Pancreas (tissue), 10 donors: Measurements from ENCODE around the gene ERC1. TPM values are rescaled to one million over a fixed set of nuclear protein-coding genes. Genes with fewer than 3 reads are reported as not detected.

Experiments used
- ATAC-seq, 4 donors: fragments of 200-7000 bp; cut with Tn5 transposase; one replicate each; pipeline versions ENCODE4 v1.8.0 to v1.9.1; 2020; ENCODE audit warnings: mild to moderate bottlenecking in 4 of 4, moderate library complexity in 4 of 4
- DNase-seq, 6 donors: peaks; one replicate each; pipeline ENCODE4 v3.0.0-alpha.2; 2020
- FAIRE-seq: peaks from 2 replicates; lab custom pipeline; 2012; peaks lifted over from hg19 to GRCh38; lab: Jason Lieb, UNC
- H3K27ac ChIP-seq, 4 donors: fragments of 200-600 bp; sonication (generic); 1 replicate in 3 of 4; 2 replicates in 1 of 4; pipeline versions ENCODE4 v1.5.0 to v1.8.0; 2020
- H3K27me3 ChIP-seq, 4 donors: fragments of 200-600 bp; one replicate each; pipeline ENCODE4 v1.8.0; 2021
- H3K36me3 ChIP-seq, 3 donors: fragments of 200-600 bp; sonication (generic) in 1 of 3; one replicate each; pipeline versions ENCODE4 v1.5.0 to v1.8.0; 2020 to 2021
- H3K4me1 ChIP-seq, 3 donors: fragments of 200-600 bp; one replicate each; pipeline ENCODE4 v1.8.0; 2021
- H3K4me3 ChIP-seq, 4 donors: fragments of 200-600 bp; sonication (generic) in 2 of 4; one replicate each; pipeline versions ENCODE4 v1.5.0 to v1.8.0; 2020 to 2021
- H3K9me3 ChIP-seq, 4 donors: fragments of 200-600 bp; one replicate each; pipeline ENCODE4 v1.8.0; 2021
- WGBS, 2 donors: extraction: QIAGEN DNeasy Blood & Tissue Kit; methylation state at CpG; one replicate each; pipeline ENCODE4 v1.1.7; 2013; 5-methylcytosine and 5-hydroxymethylcytosine counted together
- intact Hi-C, 3 donors: fragments of 100-400 bp; cut with DNase I; formaldehyde crosslinking; loops; one replicate each; pipeline versions ENCODE4 v1.11.1 to v1.14.2; 2022
- polyA plus RNA-seq, 2 donors: library from polyadenylated mRNA; stranded (reverse); fragments of 200-250 nt; gene quantifications; one replicate each; pipeline ENCODE4 v1.2.3, GENCODE V29; 2013
- total RNA-seq, 6 donors: library from RNA; stranded (reverse); fragmentation: NEBNext Ultra II Directional in 4 of 6; extraction: Animal tissue kit (Norgen Biotek cat#: 25700) in 4 of 6; gene quantifications; one replicate each; pipeline versions ENCODE4 v1.2.1 to v1.2.4, GENCODE V29; 2021 to 2023
- TF ChIP-seq, protein P1 (sequence below), 4 donors: fragments of 200-600 bp; sonication (generic) in 3 of 4; IDR thresholded peaks; one replicate each; pipeline versions ENCODE4 v1.5.0 to v1.8.0; 2021; ENCODE audit warnings: antibody characterized with exemption in 4 of 4
- donor health status: healthy with polysubstance abuse.
- donor health status: DM: no; HTN: no; CAD: no; lungs with moderate emphysema.
- donor health status: DM: no; HTN: no; CAD: no.
- donor health status: control.
- donor health status: control.
- donor health status: Bipolar disorder and iron deficiency.
- donor health status: DM: yes; HTN: yes; CAD: no.
- donor health status: DM: no; HTN: no; CAD: no.
- donor health status: DM: no; HTN: no; CAD: no.
- donor health status: DM: yes; HTN: yes; CAD: no.

The ERC1 gene
- total and polyA plus RNA-seq, 8 donors = 4.1 to 41.4 (median 20.5) TPM

DNA sequence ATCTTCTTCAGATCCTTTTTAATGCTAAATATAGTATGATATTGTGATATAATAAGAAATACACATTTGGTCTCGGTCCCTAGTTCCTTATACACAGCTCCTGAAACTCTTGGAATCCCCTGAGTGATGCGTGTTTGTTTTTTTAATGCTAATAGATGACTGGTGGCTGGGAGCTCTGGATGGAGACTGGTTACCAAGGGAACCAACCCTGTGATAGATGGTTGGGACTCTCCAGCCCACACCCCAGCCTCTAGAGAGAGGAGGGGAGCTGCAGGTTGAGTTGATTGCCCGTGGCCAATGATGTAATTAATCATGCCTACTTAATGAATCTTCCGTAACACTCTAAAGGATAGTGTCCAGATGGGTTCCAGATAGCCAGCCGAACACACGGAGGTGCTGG lies 462.8 kb downstream of the ERC1 start:
- ATAC-seq (no peak), FAIRE-seq (no peak), DNase-seq (no peak)
- no peaks in the 10 kb centered on the region for H3K27me3 ChIP-seq
- H3K36me3 ChIP-seq = no peaks in the 10 kb centered on the region
- no peak overlapping the region for H3K27ac ChIP-seq
- no peaks in the 10 kb centered on the region for H3K4me1 ChIP-seq
- H3K9me3 ChIP-seq = no peaks in the 10 kb centered on the region
- TF ChIP-seq, protein P1, sequence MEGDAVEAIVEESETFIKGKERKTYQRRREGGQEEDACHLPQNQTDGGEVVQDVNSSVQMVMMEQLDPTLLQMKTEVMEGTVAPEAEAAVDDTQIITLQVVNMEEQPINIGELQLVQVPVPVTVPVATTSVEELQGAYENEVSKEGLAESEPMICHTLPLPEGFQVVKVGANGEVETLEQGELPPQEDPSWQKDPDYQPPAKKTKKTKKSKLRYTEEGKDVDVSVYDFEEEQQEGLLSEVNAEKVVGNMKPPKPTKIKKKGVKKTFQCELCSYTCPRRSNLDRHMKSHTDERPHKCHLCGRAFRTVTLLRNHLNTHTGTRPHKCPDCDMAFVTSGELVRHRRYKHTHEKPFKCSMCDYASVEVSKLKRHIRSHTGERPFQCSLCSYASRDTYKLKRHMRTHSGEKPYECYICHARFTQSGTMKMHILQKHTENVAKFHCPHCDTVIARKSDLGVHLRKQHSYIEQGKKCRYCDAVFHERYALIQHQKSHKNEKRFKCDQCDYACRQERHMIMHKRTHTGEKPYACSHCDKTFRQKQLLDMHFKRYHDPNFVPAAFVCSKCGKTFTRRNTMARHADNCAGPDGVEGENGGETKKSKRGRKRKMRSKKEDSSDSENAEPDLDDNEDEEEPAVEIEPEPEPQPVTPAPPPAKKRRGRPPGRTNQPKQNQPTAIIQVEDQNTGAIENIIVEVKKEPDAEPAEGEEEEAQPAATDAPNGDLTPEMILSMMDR (IDR thresholded peaks at IDR 0.05) = no peak
- no peak overlapping the region for H3K4me3 ChIP-seq
- intact Hi-C loops = no loop called here
- WGBS, 2 donors = 93% methylated on average over 6 of the region's 6 CpGs

DNA sequence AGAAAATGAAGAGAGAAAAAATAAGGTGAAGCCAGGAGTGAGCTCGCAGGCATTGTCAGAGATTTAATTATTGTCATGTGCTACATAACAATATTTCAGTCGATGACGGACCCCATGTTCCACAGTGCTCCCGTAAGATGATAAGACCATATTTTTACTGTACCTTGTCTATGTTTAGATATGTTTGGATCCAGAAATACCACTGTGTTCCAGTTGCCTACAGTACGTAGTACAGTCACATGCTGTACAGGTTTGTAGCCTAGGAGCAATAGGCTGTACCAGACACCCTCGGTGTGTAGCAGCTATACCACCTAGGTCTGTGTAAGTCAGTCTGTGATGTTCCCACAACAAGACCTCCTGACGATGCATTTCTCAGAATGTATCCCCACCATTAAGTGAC lies 465.9 kb downstream of the ERC1 start:
- no peaks in the 10 kb centered on the region for H3K4me1 ChIP-seq
- DNase-seq (no peak), ATAC-seq (no peak), FAIRE-seq (no peak)
- intact Hi-C loops = no loop called here
- TF ChIP-seq, protein P1 (IDR thresholded peaks at IDR 0.05) = no peak
- H3K9me3 ChIP-seq = no peaks in the 10 kb centered on the region
- H3K27me3 ChIP-seq = no peaks in the 10 kb centered on the region
- no peaks in the 10 kb centered on the region for H3K36me3 ChIP-seq
- no peak overlapping the region for H3K27ac ChIP-seq
- WGBS, 2 donors = 97 to 98% methylated on average over 7 of the region's 7 CpGs
- H3K4me3 ChIP-seq = no peak overlapping the region

DNA sequence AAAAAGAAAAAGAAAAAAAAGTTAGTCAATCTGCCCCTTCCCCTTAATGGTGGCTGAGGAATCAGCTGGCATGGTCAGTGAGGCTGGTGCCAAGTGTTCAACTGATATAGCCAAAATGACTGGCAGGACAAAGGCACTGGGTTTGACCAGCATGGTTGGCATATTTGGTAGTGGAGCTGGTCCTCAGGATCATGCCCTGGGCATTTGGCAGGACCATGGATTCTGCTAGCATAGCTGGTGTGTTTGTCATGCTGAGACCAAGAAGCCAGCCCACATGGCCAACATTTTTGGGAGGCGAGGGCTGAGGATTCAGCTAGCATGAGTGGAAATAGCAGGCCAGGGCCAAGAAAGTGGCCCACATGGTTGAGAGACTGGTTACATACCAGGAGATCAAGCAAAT lies 466.9 kb downstream of the ERC1 start:
- intact Hi-C loops = no loop called here
- no peak for DNase-seq
- H3K9me3 ChIP-seq = no peaks in the 10 kb centered on the region
- TF ChIP-seq, protein P1 (IDR thresholded peaks at IDR 0.05) = no peak
- ATAC-seq = no peak
- no peak for FAIRE-seq
- no peaks in the 10 kb centered on the region for H3K36me3 ChIP-seq
- no peak overlapping the region for H3K4me3 ChIP-seq
- H3K4me1 ChIP-seq = no peaks in the 10 kb centered on the region
- 96 to 100% methylated on average over 1 of the region's 1 CpG for WGBS, 2 donors
- no peak overlapping the region for H3K27ac ChIP-seq
- no peaks in the 10 kb centered on the region for H3K27me3 ChIP-seq

DNA sequence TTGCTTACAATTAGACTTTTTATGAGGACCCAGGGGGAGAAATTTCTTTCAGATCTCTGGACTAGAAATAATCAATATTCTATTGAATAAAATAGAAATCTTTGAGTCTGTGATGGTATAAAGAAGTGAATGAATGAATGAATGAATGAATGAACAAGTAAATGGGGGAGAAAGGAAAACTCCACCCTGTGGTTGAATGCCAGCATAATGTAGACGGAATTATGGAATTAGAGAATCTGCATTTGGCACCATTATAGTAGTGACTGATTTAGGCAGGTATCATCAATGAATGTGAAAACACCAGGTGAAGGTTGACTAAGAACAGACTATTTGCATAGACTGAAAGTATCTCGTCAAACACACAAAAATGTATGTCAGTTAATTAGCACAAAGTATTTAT lies 468.3 kb downstream of the ERC1 start:
- TF ChIP-seq, protein P1 (IDR thresholded peaks at IDR 0.05) = no peak
- Histone ChIP-seq H3K27me3 (no peaks in the 10 kb centered on the region), H3K4me1 (no peaks in the 10 kb centered on the region), H3K4me3 (no peak overlapping the region), H3K27ac (no peak overlapping the region), H3K9me3 (no peaks in the 10 kb centered on the region), H3K36me3 (no peaks in the 10 kb centered on the region)
- WGBS, 2 donors = 90 to 95% methylated on average over 2 of the region's 2 CpGs
- DNase-seq (no peak), FAIRE-seq (no peak), ATAC-seq (no peak)
- intact Hi-C loops = no loop called here

DNA sequence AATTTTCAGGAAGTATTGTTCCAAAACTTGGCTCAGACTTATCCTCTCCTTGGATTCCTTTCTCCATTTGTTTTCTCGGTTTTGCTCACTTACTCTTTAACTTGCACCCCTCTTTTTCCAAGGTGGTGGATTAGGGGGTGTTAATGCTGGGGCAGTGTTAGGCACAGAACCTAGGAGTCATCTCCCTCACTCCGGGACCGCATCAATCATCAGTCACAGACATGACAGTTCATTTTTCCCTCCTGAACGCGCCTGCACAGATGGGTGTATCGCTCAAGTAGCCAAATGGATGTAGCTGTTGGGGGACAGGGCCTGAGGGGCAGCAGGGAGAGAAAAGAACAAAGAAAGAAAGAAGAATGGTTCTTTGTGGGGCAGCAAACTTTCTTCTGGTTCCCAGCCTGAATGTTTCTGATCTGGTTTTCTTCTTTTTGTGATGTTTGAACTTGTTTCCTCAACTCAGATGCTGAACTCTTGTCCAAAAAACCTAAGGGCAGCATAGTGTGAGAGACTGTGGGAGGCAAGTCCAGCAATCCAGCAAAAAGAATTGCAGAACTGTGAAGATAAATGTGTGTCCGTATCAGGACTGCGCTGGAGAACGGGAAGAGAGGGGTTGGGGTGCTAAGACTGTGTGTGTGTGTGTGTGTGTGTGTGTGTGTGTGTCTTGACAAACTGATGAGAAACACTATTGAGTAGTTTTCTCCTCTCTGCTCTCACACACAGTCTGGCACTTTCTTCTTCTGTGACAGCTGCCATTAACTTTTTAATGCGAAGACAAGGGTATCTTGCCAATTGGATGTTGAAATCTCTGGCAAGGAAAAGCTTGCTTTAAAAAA lies 472.3 kb downstream of the ERC1 start:
- no peaks in the 10 kb centered on the region for H3K27me3 ChIP-seq
- no peak overlapping the region for H3K4me3 ChIP-seq
- no peak for FAIRE-seq
- no peak overlapping the region for H3K27ac ChIP-seq
- H3K36me3 ChIP-seq = no peaks in the 10 kb centered on the region
- intact Hi-C loops = no loop called here
- H3K4me1 ChIP-seq = no peaks in the 10 kb centered on the region
- ATAC-seq = no peak
- no peak for DNase-seq
- WGBS, 2 donors = 86 to 92% methylated on average over 10 of the region's 10 CpGs
- TF ChIP-seq, protein P1 (IDR thresholded peaks at IDR 0.05) = no peak
- no peaks in the 10 kb centered on the region for H3K9me3 ChIP-seq
